ENCODE measurements around the gene MACROD2.

MACROD2 gene

DNA sequence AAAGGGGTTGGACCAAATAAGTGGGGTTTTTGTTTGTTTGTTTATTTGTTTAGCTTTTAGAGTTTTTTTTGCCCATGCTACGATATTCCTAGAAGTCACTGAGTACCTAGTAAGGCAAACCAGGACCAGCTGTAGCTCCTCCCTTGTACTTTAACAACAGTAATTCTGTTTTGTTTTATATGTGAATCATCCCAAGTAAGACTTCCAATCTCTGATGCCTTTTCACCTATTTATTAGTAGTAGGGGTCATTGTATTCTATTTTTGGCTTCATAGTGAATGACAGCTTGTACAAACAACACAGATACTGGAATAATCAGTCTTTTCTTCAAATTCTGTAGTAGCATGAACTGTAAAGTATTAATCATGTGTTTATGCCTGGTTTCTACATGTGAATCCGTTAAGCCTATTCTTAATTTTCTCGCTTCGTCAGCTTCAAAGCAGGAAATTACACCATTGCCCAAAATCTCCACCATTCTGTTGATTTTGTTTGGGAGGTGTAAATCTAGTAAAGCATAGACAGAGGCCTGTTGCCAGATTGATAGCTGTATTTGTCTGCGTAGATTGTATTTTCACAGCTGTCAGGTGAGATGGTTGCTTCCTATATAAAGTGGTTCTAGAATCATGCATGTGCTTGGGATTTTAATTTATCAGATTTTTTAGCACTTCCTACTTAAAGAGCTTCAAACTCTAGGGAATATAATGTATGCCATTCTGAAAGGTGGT is 493.6 kb downstream of the MACROD2 start:
- DNase-seq: no peak

DNA sequence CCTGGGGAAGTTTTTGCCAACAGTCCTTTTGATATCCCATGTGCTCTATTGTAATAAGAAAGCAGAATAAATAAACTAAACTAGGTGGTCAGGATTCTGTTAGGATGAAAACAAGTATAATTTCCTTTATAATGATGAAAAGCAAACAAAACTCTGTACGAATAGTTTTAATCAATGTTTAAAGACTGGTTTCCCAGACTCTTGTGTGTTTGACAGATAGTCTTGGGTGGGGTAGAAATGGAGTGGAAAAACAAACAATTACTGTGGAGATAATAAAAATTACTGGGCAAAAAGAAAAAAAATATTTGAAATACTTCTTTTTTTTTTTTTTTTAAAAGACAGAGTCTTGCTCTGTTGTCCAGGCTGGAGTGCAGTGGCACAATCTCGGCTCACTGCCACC is 494.2 kb downstream of the MACROD2 start:
- no peak for DNase-seq

DNA sequence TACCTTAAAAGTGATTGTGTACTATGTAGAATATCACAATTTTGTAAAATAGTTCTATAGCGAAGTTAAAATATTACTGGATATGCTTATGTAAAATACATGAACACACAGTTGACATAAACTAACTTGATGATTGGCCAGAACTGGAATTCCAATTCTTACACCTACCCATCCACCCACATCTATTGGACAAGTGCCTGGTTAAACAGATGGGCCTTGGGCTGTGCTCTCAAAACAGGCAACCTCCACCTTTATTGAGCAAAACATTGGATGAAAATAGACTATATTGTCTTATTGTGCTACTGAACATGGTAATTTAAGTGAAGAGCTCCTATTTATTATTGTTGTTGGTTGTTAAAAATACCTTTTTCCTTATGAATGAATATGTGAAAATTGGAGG is 496.1 kb downstream of the MACROD2 start:
- DNase-seq: no peak

DNA sequence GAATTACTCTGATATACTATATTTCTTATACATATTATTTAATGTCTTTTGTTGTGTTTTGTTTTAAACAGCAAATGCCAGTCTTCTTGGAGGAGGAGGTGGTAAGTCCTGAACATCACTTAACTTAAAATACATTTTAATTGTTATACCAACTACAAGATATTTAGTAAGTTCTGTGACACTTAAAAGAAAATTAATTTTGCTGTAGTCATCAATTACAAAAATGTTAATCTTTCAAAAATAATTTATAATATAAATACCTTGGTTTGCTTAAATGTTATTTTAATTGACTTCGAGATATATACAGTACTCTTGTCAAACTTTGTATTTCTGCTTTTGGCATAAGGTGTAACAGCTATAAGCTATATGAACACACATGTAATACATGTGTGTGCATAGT is 498.1 kb downstream of the MACROD2 start:
- DNase-seq: no peak

DNA sequence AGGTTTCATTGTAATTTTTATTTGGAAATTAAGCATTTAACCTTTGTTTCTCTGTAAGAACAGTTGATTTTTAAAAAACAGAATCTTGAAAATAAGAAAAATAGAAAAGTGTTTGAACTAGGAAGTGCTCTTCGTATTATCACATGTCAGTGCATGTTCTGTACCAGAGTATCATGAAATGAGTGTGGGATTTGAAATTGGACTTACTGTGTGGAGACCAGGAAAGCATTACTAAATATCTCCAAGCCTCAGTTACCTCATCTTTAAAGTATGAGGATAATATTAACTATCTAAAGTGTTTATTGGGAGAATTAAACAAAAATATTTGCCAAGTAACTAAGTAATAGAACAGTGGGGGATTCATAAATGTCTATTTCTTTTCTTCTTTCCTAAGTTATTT is 499.0 kb downstream of the MACROD2 start:
- DNase-seq: no peak

DNA sequence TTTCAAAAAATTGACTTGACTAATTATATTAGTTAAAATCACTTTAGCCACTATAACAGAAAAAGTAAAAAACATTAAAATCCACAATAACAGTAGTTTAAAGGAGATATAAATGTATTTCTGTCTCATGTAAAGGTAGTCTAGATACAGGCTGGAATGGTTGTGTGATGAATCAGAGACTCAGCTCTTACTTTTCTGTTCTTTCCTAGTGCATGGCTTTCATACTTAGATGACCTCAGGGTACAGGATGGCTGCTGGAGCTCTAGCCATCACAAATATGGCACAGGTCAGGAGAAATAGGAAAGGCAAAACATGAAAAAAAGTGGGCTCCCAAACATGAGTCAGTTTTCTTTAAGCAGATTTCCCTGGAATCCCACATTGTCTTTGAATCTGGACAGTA is 499.8 kb downstream of the MACROD2 start:
- DNase-seq: no peak

- no peak for DNase-seq
Measured at GRCh38 chr20:14497004-14497403, 501.7 kb downstream of the MACROD2 start.

GRCh38 chr20:14498772-14499171 is 503.5 kb downstream of the MACROD2 start:
- DNase-seq: peak; percentile 60

- DNase-seq: no peak
Measured at GRCh38 chr20:14505476-14505875, 510.2 kb downstream of the MACROD2 start.

- no peak for DNase-seq
Measured at GRCh38 chr20:14507711-14508110, 512.4 kb downstream of the MACROD2 start.

GRCh38 chr20:14510341-14510740 is 515.0 kb downstream of the MACROD2 start:
- no peak for DNase-seq

DNA sequence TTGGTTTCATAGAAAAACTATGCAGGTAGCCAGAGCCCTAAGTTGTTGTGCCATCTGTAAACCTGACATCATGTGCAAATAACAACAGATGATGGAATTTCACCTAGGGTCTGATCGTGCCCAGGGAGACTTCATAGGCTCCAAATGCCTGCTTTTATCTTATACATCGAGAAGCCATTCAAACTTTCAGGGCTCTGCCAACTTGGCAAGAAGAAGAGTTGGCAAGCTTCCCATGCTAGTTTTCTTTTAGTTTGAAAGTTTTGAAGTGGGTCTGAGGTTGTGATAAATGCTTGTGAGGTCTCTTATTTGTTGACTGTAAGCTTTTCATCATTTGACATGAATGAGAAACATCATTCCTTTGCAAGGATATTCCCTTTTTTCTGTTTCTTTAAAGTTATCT is 517.5 kb downstream of the MACROD2 start:
- DNase-seq: no peak

- DNase-seq: no peak
Measured at GRCh38 chr20:14518648-14519047, 523.3 kb downstream of the MACROD2 start.

GRCh38 chr20:14521016-14521415 is 525.7 kb downstream of the MACROD2 start:
- no peak for DNase-seq

GRCh38 chr20:14521436-14521835 is 526.1 kb downstream of the MACROD2 start:
- no peak for DNase-seq

- no peak for DNase-seq
Measured at GRCh38 chr20:14522595-14522994, 527.3 kb downstream of the MACROD2 start.

DNA sequence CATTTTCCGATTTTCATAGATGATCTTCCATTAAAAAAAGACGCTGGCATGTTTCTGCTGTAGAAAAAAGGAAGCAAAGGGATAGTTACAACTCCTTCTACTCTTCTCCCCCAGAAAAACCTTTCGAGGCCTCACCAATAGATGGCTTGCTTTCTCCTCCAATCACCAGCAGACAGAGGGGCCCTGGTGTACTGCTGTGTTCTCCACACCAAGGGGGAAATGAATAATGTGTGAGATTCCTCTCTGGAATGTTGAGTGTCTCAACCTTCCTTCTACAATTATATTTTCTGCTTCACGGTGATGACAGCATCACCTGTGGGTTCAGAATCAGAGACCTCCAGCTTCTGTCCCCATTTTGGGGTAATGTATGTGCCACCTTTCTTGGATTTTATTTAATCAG is 527.8 kb downstream of the MACROD2 start:
- DNase-seq: no peak

- DNase-seq: no peak
Measured at GRCh38 chr20:14525426-14525825, 530.1 kb downstream of the MACROD2 start.

GRCh38 chr20:14526891-14527290 is 531.6 kb downstream of the MACROD2 start:
- DNase-seq: no peak

- DNase-seq: no peak
Measured at GRCh38 chr20:14531786-14532185, 536.5 kb downstream of the MACROD2 start.

DNA sequence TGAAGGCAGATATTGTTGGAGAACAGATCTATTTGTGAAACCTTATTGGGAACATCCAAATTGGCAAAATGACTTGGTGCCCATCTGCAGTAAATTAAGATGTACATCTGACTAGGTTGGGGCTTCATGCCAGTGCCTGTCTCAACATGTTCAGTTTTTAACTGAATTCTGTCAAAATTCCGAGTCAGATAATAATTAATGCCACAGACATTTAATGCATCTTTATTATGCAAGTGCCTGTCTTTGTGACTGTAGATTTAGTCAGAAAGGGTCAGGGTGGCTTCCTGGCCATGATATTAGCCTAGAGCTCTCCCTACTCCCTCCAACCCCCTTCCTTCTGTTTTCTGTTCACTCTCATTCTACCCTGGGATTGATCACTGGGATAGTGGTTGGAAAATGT is 541.4 kb downstream of the MACROD2 start:
- no peak for DNase-seq

DNA sequence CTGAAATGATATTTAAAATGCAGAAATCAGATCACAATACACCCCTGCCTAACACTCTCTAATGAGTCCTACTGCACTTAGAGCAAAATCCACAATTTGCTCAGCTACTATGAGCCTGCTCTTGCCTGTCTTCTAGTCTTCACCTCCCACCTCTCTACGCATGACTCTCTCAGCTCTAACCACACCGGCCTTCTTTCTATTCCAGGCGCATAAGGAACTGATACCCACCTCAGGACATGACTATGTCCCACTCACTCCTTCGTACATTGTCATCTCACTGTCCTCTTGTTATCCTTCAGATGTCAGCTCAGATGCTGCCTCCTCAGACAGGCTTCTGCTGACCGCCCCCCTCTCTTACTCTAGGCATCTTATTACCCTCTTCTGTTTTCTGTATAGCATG is 543.1 kb downstream of the MACROD2 start:
- no peak for DNase-seq

DNA sequence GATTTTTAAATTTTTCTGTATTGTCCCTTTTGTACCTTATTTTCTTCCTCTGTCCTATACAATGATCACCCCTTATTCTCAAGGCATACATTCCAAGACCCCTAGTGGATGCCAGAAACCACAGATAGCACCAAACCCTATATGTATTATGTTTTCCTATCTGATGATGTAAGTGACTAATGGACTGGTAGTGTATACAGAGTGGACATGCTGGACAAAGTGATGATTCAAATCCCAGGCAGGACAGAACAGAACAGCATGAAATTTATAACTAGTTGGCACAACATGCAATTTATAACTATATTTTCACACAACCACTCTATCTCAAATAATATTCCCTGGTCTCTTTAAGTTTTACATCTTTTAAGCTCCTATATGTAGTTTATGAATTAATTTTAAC is 547.7 kb downstream of the MACROD2 start:
- no peak for DNase-seq

GRCh38 chr20:14544688-14545087 is 549.4 kb downstream of the MACROD2 start:
- DNase-seq: no peak

DNA sequence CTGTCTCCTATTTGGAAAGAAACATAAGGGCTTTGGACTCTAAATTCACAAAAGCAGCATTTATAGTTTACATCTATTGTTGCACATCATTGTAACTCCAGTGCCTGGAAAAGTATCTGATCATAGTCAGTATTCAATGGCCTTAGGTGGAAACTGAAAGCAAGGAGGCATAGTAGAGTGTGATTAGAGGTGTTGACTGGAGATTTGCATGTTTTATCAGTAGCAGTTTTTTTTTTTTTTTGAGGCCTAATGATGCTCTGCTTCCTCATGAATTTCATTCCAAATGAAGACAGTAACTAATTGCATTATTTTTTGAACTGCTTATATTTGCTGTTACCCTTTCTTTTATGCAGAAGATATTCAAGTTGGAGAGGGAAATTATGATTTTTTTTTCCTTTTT is 555.3 kb downstream of the MACROD2 start:
- DNase-seq: no peak

Measured in NCI-H510A (cell line).